Loucy (cell line): ENCODE data around the gene ENC1.

Experiments used
- EZH2phosphoT487 ChIP-seq: fragments of 200-600 bp; IDR thresholded peaks from 2 replicates; pipeline ENCODE4 v1.6.1; 2018; ENCODE audit warnings: antibody characterized with exemption, mild to moderate bottlenecking, moderate library complexity, borderline replicate concordance
- TF ChIP-seq, protein P1 (sequence below): fragments of 200-600 bp; sonication (generic); conservative IDR thresholded peaks from 2 replicates; pipeline ENCODE4 v1.5.1; 2014; ENCODE audit warnings: mild to moderate bottlenecking, antibody characterized with exemption, low read length

DNA sequence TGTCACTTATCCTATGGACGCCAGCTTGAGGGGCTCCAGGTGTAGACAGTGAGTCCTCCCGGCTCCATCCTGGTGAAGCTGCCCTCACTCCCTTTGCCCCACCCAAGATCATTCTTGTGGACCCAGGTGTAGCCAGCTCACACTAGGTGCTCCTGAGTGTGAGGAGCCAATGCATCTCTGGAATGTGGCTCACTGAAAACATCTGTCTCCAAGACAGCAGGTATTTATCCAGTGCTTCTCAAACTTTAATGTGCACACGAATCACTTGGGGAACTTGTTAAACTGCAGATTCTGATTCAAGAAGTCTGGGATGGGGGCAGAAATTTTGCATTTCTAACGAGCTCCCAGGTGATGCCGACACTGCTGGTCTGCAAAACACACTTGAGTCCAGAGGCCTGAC is 13.5 kb upstream of the ENC1 start:
- TF ChIP-seq, protein P1, sequence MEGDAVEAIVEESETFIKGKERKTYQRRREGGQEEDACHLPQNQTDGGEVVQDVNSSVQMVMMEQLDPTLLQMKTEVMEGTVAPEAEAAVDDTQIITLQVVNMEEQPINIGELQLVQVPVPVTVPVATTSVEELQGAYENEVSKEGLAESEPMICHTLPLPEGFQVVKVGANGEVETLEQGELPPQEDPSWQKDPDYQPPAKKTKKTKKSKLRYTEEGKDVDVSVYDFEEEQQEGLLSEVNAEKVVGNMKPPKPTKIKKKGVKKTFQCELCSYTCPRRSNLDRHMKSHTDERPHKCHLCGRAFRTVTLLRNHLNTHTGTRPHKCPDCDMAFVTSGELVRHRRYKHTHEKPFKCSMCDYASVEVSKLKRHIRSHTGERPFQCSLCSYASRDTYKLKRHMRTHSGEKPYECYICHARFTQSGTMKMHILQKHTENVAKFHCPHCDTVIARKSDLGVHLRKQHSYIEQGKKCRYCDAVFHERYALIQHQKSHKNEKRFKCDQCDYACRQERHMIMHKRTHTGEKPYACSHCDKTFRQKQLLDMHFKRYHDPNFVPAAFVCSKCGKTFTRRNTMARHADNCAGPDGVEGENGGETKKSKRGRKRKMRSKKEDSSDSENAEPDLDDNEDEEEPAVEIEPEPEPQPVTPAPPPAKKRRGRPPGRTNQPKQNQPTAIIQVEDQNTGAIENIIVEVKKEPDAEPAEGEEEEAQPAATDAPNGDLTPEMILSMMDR = no peak
- no peak for TF ChIP-seq EZH2phosphoT487
